GM19025 (cell line): ENCODE measurements around the gene SPTB.

ENCODE experiments used
- ATAC-seq: cut with Tn5 transposase; IDR thresholded peaks from one replicate; pipeline ENCODE4 v1.9.1; 2021; ENCODE audit warnings: mild to moderate bottlenecking, low read depth, moderate library complexity; ENCODE audit not compliant: unreplicated experiment

SPTB gene

DNA sequence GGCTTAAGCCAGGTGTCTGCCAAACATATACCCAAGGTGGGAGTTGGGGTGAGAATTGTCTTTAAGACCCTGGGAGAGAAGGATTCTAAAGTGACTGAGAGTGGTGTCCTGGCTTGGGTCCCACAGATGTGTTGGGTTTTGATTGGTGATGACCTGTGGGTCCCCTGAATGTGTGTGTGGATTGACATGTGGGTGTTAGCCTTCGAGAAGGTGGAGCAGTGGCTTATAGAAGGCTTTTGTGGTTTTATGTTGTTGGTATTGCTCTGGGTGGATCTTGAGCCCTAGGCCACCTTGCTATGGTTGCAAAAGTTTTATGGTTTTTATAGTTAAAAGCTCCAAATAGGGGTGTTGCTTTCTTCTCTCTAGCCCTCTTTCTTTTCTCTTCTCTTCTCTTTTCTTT, 145.8 kb downstream of the SPTB start:
- no peak for ATAC-seq

GRCh38 chr14:64733321-64733720, 146.4 kb downstream of the SPTB start:
- no peak for ATAC-seq

- ATAC-seq, result no peak
Measured at GRCh38 chr14:64732536-64733120, 147.1 kb downstream of the SPTB start.

DNA sequence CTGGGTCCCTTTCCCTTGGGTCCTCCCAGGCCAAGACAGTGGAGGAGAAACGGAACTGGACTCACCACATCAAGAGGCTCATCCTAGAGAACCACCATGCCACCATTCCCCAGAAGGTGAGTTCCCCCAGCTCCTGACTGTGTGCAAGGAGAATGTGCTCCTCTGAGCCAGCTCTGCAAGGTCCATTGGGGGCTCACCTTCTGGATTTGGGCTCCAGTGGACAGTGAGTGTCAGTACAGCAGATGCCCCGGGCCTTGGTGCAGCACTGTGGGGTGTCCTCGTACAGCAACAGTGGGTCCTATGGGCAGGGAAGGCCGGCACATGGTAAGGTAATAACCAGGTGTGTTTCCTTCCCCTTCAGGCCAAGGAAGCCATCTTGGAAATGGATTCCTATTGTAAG, 147.6 kb downstream of the SPTB start:
- no peak for ATAC-seq

DNA sequence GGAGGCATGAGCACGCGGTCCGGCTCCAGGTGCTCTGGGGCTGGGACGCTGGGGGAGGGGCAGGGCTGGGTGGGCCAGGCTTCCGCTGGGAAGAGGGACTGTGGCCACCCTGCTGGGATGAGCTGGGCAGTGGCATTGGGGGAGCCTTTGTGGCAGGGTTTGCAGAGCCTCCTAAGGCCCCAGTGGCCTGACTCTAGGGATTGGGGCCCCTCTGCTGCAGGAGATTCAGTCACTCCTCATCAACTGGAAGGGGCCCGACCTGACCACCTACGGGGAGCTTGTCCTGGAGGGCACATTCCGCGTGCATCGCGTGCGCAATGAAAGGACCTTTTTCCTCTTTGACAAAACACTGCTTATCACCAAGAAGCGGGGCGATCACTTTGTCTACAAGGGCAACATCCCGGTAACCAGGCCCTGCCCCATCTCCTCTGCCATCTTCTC, 148.5 kb downstream of the SPTB start:
- no peak for ATAC-seq

DNA sequence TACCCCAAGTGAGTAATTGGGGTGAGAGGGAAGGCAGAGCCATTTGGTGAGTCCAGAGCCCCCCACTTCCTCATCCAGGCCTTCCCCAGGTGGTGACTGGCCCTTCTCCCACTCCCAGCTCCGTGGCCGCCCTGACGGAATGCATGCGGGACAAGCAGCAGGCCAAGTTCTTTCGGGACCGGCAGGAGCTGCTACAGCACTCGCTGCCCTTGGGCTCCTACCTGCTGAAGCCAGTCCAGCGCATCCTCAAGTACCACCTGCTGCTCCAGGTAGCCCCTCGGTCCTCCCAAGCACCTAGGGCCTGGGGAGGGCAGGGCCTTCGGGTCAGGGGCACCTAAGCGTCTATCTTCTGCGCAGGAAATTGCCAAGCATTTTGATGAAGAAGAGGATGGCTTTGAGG, 149.0 kb downstream of the SPTB start:
- no peak for ATAC-seq

- no peak for ATAC-seq
Measured at GRCh38 chr14:64730061-64730440, 149.7 kb downstream of the SPTB start.

DNA sequence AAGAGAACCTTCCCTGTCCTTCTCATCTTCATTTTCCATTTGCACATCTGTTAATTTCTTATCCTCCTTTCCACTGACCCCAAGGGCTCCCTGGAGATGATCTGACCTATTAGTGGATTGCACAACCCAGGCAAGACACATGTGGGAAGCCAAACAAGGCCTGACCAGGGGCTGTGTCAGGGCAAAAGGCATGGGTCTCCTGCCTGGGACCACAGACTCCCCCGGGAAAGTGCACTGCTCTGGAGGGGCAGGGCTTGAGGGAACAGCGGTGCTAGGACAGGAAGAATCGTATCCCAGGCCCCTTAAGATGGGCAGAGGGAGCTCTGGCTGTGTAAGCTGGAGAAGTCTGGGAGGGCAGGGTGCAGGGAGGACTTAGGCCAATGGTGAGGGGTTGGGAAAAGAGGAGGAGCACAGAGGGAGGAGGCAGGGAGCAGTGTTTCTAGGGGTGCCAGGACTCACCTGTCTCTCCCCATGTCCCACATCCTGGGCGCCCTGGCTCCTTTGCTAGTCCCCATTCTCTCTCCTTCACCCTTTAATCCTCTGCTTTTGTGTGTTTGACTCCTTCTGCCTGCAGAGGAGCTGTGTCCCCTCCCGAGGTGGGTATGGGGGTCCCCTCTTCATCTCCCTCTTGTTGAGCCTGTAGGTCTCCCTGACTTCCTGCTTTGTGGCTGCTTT, 150.2 kb downstream of the SPTB start:
- ATAC-seq, result no peak

GRCh38 chr14:64728856-64729255, 150.9 kb downstream of the SPTB start:
- ATAC-seq, result no peak

- ATAC-seq, result no peak
Measured at GRCh38 chr14:64728106-64728505, 151.6 kb downstream of the SPTB start.

DNA sequence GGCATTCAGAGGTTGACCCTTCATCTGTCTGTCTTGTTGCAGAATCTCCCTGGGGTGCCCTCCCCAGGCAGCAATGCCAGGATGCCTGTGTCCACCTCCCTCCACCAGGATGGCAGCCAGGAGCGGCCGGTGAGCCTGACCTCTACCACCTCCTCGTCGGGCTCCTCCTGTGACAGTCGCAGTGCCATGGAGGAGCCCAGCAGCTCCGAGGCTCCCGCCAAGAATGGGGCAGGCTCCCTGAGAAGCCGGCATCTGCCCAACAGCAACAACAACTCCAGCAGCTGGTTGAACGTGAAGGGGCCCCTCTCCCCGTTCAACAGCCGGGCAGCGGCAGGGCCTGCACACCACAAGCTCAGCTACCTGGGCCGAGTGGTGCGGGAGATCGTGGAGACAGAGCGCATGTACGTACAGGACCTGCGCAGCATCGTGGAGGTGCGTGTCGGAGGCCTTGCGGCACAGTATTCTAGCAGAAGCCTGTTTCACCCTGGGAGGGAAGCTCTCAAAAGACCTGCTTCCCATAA, 152.1 kb downstream of the SPTB start:
- ATAC-seq, result no peak

- peak; percentile 84 for ATAC-seq
Measured at GRCh38 chr14:64726585-64726890, 153.2 kb downstream of the SPTB start.

GRCh38 chr14:64725879-64726584, 153.7 kb downstream of the SPTB start:
- no peak for ATAC-seq

DNA sequence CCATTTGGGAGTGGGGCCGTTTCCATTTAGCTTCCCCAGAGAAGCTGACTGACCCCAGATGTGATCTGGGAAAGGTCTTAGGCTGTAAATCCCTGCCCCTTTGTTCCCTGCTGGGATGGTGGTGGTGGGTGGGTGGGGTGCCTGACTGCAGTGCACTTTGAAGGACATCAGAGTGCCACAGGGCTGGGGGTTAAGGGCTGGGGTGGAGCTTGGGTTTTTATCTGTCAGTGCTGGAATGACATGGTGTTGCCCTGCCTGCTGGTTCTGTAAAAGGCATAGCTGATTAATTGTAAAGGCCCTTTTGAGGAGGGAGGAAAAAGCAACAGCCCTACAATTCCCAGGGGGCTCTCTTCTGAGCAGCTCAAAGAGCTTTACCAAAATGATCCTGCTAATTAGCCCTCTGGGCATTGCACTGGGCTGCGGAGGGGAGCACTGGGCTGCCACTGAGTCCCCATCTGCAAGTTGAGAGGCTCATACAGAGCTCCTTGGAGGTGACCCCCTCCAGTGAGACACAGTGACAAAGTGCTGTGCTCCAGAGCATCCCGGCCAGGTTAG, 154.4 kb downstream of the SPTB start:
- no peak for ATAC-seq

DNA sequence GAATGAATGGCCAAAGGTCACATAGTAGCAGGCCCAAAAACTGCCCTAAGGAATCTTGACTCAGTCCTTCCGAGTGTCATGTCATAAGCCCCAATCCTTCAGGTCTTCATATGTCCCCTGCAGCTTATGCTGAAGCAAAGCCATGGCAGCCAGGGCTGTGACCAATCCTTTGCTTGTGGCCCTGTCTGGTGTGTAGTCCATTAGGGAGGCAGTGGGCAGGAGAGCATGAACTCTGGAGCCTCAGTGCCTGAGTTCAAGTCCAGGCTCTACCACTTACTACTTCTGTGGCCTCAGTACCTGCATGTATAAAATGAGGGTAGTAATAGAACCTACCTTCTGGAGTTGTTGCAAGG, 155.2 kb downstream of the SPTB start:
- ATAC-seq, result no peak

DNA sequence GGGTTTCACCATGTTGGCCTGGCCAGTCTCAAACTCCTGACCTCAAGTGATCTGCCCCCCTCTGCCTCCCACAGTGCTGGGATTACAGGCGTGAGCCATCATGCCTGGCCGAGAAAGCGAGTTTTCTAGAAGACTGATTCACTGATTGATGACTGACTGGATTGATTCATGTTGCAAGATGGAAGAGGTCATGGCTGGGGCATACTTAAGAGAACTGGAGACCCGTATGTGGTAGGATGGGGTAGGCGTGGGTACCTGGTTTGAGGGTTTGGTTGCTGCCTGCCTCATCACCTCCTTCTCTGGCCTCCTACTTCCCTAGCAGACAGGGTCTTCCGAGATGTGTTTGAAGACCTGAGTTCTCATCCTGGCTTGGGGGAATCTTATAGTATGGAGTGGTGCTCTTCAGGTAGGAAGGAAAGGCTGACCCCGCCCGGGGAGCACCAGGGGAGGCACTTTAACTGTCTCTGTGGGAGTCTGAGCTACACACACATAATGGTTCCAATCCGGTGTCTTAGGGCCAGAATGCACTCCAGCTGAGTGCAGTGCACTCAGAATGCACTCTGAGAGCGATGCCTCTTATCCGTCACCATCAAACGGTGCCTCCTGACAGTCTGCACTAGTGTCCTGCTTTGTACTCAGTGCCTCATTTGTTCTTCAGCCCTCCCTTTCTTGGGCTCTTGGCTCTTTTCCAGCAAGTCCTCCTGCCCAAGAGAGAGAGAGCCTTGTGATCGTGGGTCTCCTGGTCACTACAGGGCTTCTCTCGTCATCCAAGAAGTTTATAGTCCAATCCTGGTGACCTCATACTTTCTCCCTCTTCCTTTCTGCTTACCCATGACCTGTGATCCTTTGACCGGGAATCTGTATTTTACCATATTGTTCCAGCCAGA, 155.8 kb downstream of the SPTB start:
- ATAC-seq, result no peak

GRCh38 chr14:64722842-64723447, 156.8 kb downstream of the SPTB start:
- no peak for ATAC-seq

DNA sequence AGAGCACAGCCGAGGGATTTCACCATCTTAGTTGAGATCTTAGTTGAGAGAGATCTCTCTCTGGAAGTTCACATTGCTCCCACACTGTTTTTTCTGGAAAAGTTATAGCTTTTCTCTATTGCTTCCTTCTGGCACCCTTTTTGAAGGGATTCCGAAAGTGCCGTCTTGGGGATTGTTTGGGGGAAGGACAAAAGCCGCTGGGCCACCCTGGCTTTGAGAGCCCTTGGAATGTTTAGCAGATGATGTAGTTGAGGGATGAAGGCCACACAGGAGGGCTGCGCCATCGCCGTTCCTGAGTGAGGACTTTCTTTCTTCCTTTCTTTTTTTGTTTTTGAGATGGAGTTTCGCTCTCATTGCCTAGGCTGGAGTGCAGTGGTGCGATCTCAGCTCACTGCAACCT, 157.8 kb downstream of the SPTB start:
- no peak for ATAC-seq

GRCh38 chr14:64721391-64721791, 158.3 kb downstream of the SPTB start:
- no peak for ATAC-seq

DNA sequence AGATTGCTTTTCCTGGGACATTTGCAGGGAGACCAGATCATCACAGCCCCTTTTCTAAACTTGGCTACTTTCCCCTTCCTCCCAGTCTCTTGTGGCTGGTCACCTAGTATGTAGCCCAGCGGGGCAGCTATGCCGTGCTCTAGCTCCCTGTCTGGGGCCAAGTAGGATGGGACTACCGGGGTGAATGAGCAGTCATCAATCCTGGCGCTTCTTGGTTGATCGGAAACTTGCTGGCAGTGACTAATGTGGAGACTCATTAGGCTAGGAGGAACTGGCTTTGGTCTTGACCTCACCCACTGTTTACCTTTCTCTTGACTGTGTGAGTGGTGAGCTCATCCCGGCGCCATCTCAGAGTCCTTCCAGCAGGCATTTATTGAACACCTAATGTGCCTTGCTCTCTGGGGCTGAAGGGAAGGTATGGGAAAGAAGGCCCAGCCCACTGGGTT, 159.6 kb downstream of the SPTB start:
- no peak for ATAC-seq
